Activated T-cell treated with anti-CD3 and anti-CD28 coated beads for 48 hours (primary cell): ENCODE measurements around the gene DUSP15.
"Not testable (repeated sequence)": the region's sequence is repeated elsewhere in the genome, so short reads cannot be mapped to it uniquely, and the experiment has no call there.

Experiments
- DNase-seq: peaks from one replicate; pipeline ENCODE4 v3.0.0-alpha.2; 2020; ENCODE audit warnings: low read depth

DUSP15 gene

GRCh38 chr20:31869942-31870725, at the start of gene DUSP15, which contains the start of gene TTLL9:
TSS of gene DUSP15 (minus strand) at chr20:31870527. CDS start at chr20:31870337, 190 bp downstream.
TSS of gene TTLL9 (plus strand) at chr20:31870634. CDS start at chr20:31871127, 493 bp downstream.
- DNase-seq: no peak

- no peak for DNase-seq
Observed at GRCh38 chr20:31919410-31920155, 49.3 kb upstream of the DUSP15 start.

- no peak for DNase-seq
Observed at GRCh38 chr20:31918466-31919105, 48.3 kb upstream of the DUSP15 start.

- not testable (repeated sequence) for DNase-seq
Observed at GRCh38 chr20:31917962-31918412, 47.7 kb upstream of the DUSP15 start.

- DNase-seq: no peak
Observed at GRCh38 chr20:31916708-31917107, 46.4 kb upstream of the DUSP15 start.

GRCh38 chr20:31915491-31916280, 45.4 kb upstream of the DUSP15 start:
- no peak for DNase-seq

- no peak for DNase-seq
Observed at GRCh38 chr20:31914170-31914569, 43.8 kb upstream of the DUSP15 start.

- DNase-seq: no peak
Observed at GRCh38 chr20:31913431-31914157, 43.3 kb upstream of the DUSP15 start.

GRCh38 chr20:31910071-31910803, 39.9 kb upstream of the DUSP15 start:
- DNase-seq: no peak

- no peak for DNase-seq
Observed at GRCh38 chr20:31909253-31910070, 39.1 kb upstream of the DUSP15 start.

GRCh38 chr20:31908424-31908823, 38.1 kb upstream of the DUSP15 start:
- DNase-seq: no peak

- DNase-seq: no peak
Observed at GRCh38 chr20:31908016-31908415, 37.7 kb upstream of the DUSP15 start.

GRCh38 chr20:31907046-31907445, 36.7 kb upstream of the DUSP15 start:
- DNase-seq: no peak

GRCh38 chr20:31906001-31906400, 35.7 kb upstream of the DUSP15 start:
- no peak for DNase-seq

GRCh38 chr20:31903627-31904386, 33.5 kb upstream of the DUSP15 start:
- DNase-seq: no peak

GRCh38 chr20:31901615-31902014, 31.3 kb upstream of the DUSP15 start:
- no peak for DNase-seq

GRCh38 chr20:31897541-31897940, 27.2 kb upstream of the DUSP15 start:
- no peak for DNase-seq

- no peak for DNase-seq
Observed at GRCh38 chr20:31896049-31896448, 25.7 kb upstream of the DUSP15 start.
